ENCODE results near the gene OSTN. TPM values are rescaled to one million over a fixed set of nuclear protein-coding genes. Genes with fewer than 3 reads are reported as not detected.

The OSTN gene
- total RNA-seq, 1 donor from 2014 or later: not detected

- DNase-seq: no peak
- intact Hi-C loops (cut with DNase I): no loop called here
- ATAC-seq: no peak
- H3K36me3 ChIP-seq: no peaks in the 10 kb centered on the region
- H3K27ac ChIP-seq: no peak overlapping the region
- no peak for TF ChIP-seq CTCF (IDR thresholded peaks at IDR 0.05)
- no peaks in the 10 kb centered on the region for H3K27me3 ChIP-seq (ENCODE audit: low read depth)
- no peaks in the 10 kb centered on the region for H3K4me1 ChIP-seq
- H3K4me3 ChIP-seq: no peak overlapping the region
- H3K9me3 ChIP-seq: no peaks in the 10 kb centered on the region
These were observed 115.2 kb downstream of the OSTN start for GRCh38 chr3:191314109-191314728.

Other genes starting within 250 kb of the OSTN start
- 66.5 TPM for gene CCDC50, start 130.2 kb downstream of the OSTN start, total RNA-seq
- gene UTS2B, start 131.3 kb downstream of the OSTN start, total RNA-seq: 0.44 TPM

Measured in lower lobe of right lung (tissue), 2 donors.